GM12873 (cell line): ENCODE results near the gene SEPHS2.
A peak's percentile ranks its signal among the peaks of the same experiment; 100 is the strongest.

Experiments used
- CTCF ChIP-seq: IDR thresholded peaks from 2 replicates; pipeline ENCODE4 v1.5.1; 2012; ENCODE audit warnings: low read depth, mild to moderate bottlenecking, moderate library complexity, low read length, control low read depth; ENCODE audit not compliant: insufficient read depth; ENCODE audit errors: missing control alignments

The SEPHS2 gene

GRCh38 chr16:30397776-30398660, 47.7 kb downstream of the SEPHS2 start:
- no peak for TF ChIP-seq CTCF

- no peak for TF ChIP-seq CTCF
These were observed 48.6 kb downstream of the SEPHS2 start for GRCh38 chr16:30397056-30397455.

- no peak for TF ChIP-seq CTCF
These were observed 49.6 kb downstream of the SEPHS2 start for GRCh38 chr16:30395992-30396585.

- TF ChIP-seq CTCF, result peak; percentile 34
These were observed 50.3 kb downstream of the SEPHS2 start, which contains the start of gene ZNF48 for GRCh38 chr16:30395155-30395991. Gene ZNF48 (plus strand): TSS chr16:30395420. CDS start chr16:30395795, 375 bp downstream.

GRCh38 chr16:30394592-30395154, 51.0 kb downstream of the SEPHS2 start:
- TF ChIP-seq CTCF, result no peak
